WTC11 (cell line): ENCODE data around the gene PCYOX1L. TPM values are rescaled to one million over a fixed set of nuclear protein-coding genes. Genes with fewer than 3 reads are reported as not detected.

Experiments
- ATAC-seq: fragments of 200-7000 bp; cut with Tn5 transposase; 2 replicates; pipeline ENCODE4 v1.10.0; 2021; ENCODE audit warnings: mild to moderate bottlenecking, moderate library complexity
- CTCF ChIA-PET: fragments of 300-600 bp; sonication (Branson Sonifier 250); formaldehyde crosslinking; loops from one replicate; lab custom pipeline; 2021; ENCODE audit warnings: antibody characterized with exemption; lab: Charles Lee
- POLR2A ChIA-PET: fragments of 350-600 bp; sonication (Branson Sonifier 250); formaldehyde crosslinking; loops from one replicate; lab custom pipeline; 2021; ENCODE audit warnings: antibody characterized with exemption; lab: Charles Lee
- DNase-seq: peaks from one replicate; pipeline ENCODE4 v3.0.0; 2021; ENCODE audit warnings: low spot score
- H3K27ac Mint-ChIP-seq: 2 replicates; pipeline ENCODE4 v1.8.0; 2021; ENCODE audit warnings: mixed read lengths
- H3K27me3 Mint-ChIP-seq: 2 replicates; pipeline ENCODE4 v1.8.0; 2021; ENCODE audit warnings: low read depth, mild to moderate bottlenecking, moderate library complexity, mixed read lengths
- H3K36me3 Mint-ChIP-seq: 2 replicates; pipeline ENCODE4 v1.8.0; 2021; ENCODE audit warnings: mixed read lengths
- H3K4me1 Mint-ChIP-seq: 2 replicates; pipeline ENCODE4 v1.8.0; 2022; ENCODE audit warnings: mixed read lengths
- H3K4me3 Mint-ChIP-seq: 2 replicates; pipeline ENCODE4 v1.8.0; 2021; ENCODE audit warnings: mild to moderate bottlenecking, moderate library complexity, mixed read lengths
- H3K9me3 Mint-ChIP-seq: 2 replicates; pipeline ENCODE4 v1.8.0; 2021; ENCODE audit warnings: mixed read lengths
- E2F4 ChIP-seq: sonication (generic); formaldehyde crosslinking; IDR thresholded peaks from 2 replicates; pipeline ENCODE4 v1.8.1; 2022; ENCODE audit warnings: low read depth, mild to moderate bottlenecking, moderate library complexity, missing genetic modification reagents, borderline replicate concordance
- FOXJ3 ChIP-seq: sonication (generic); formaldehyde crosslinking; IDR thresholded peaks from 2 replicates; pipeline ENCODE4 v1.9.0; 2021; ENCODE audit warnings: missing genetic modification reagents, mild to moderate bottlenecking, borderline replicate concordance
- GRHL2 ChIP-seq: fragments of 250-450 bp; sonication (Bioruptor Pico); IDR thresholded peaks from 2 replicates; pipeline ENCODE4 v1.8.0; 2022; ENCODE audit warnings: mild to moderate bottlenecking, moderate library complexity; ENCODE audit not compliant: insufficient replicate concordance, severe bottlenecking
- MYBL2 ChIP-seq: sonication (generic); formaldehyde crosslinking; IDR thresholded peaks from 2 replicates; pipeline ENCODE4 v1.8.1; 2023; ENCODE audit warnings: mild to moderate bottlenecking, moderate library complexity, missing genetic modification reagents
- NFATC4 ChIP-seq: fragments of 250-450 bp; sonication (Bioruptor Pico); IDR thresholded peaks from 2 replicates; pipeline ENCODE4 v1.9.0; 2021; ENCODE audit warnings: mild to moderate bottlenecking
- STAT6 ChIP-seq: sonication (generic); formaldehyde crosslinking; conservative IDR thresholded peaks from 2 replicates; pipeline ENCODE4 v1.8.1; 2023; ENCODE audit warnings: mild to moderate bottlenecking, low read depth, missing genetic modification reagents, moderate library complexity
- USF1 ChIP-seq: sonication (generic); formaldehyde crosslinking; IDR thresholded peaks from 2 replicates; pipeline ENCODE4 v1.8.0; 2022; ENCODE audit warnings: mild to moderate bottlenecking, missing genetic modification reagents
- ZNF121 ChIP-seq: sonication (generic); formaldehyde crosslinking; IDR thresholded peaks from 2 replicates; pipeline ENCODE4 v1.8.0; 2023; ENCODE audit warnings: missing genetic modification reagents
- ZNF138 ChIP-seq: sonication (generic); formaldehyde crosslinking; conservative IDR thresholded peaks from 2 replicates; pipeline ENCODE4 v1.8.1; 2022; ENCODE audit warnings: mild to moderate bottlenecking, moderate library complexity, missing genetic modification reagents
- ZNF512 ChIP-seq: sonication (generic); formaldehyde crosslinking; IDR thresholded peaks from 2 replicates; pipeline ENCODE4 v1.8.1; 2022; ENCODE audit warnings: missing genetic modification reagents, borderline replicate concordance
- total RNA-seq: library from RNA; stranded (reverse); gene quantifications from 3 replicates; pipeline ENCODE4 v1.2.3, GENCODE V29; 2021
- TF ChIP-seq, protein P1 (sequence below): sonication (generic); formaldehyde crosslinking; IDR thresholded peaks from 2 replicates; pipeline ENCODE4 v1.8.0; 2022; ENCODE audit warnings: mild to moderate bottlenecking, missing genetic modification reagents
- TF ChIP-seq, protein P2 (sequence below): fragments of 250-450 bp; sonication (Bioruptor Pico); IDR thresholded peaks from 2 replicates; pipeline ENCODE4 v1.8.0; 2021; ENCODE audit warnings: mild to moderate bottlenecking
- TF ChIP-seq, protein P3 (sequence below): sonication (generic); formaldehyde crosslinking; IDR thresholded peaks from 2 replicates; pipeline ENCODE4 v1.8.1; 2023; ENCODE audit warnings: mild to moderate bottlenecking, missing genetic modification reagents

PCYOX1L gene
- total RNA-seq, 1 experiment from 2014 or later = 8.1 TPM

GRCh38 chr5:149387982-149388381, 30.1 kb downstream of the PCYOX1L start:
- Mint-ChIP-seq H3K4me1 (peaks cover 3% of the 10 kb centered on the region; the same call in 1 of the 2 replicates), H3K4me3 (no peak overlapping the region), H3K36me3 (no peaks in the 10 kb centered on the region), H3K27me3 (no peaks in the 10 kb centered on the region), H3K9me3 (peaks cover 5% of the 10 kb centered on the region), H3K27ac (no peak overlapping the region)
- ChIA-PET POLR2A (no interaction called here), CTCF (interaction anchor here (0.6 to 4.1 kb wide), 5 partner anchors 17 to 177 kb away, joined by 3 to 27 read pairs (median 3); no protein-coding TSS in a partner anchor)
- DNase-seq = no peak
- ATAC-seq = no peak
- TF ChIP-seq, protein P1, sequence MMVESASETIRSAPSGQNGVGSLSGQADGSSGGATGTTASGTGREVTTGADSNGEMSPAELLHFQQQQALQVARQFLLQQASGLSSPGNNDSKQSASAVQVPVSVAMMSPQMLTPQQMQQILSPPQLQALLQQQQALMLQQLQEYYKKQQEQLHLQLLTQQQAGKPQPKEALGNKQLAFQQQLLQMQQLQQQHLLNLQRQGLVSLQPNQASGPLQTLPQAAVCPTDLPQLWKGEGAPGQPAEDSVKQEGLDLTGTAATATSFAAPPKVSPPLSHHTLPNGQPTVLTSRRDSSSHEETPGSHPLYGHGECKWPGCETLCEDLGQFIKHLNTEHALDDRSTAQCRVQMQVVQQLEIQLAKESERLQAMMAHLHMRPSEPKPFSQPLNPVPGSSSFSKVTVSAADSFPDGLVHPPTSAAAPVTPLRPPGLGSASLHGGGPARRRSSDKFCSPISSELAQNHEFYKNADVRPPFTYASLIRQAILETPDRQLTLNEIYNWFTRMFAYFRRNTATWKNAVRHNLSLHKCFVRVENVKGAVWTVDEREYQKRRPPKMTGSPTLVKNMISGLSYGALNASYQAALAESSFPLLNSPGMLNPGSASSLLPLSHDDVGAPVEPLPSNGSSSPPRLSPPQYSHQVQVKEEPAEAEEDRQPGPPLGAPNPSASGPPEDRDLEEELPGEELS (CRISPR knock-in tag) = no peak
- no peak for TF ChIP-seq E2F4
- TF ChIP-seq, protein P2, sequence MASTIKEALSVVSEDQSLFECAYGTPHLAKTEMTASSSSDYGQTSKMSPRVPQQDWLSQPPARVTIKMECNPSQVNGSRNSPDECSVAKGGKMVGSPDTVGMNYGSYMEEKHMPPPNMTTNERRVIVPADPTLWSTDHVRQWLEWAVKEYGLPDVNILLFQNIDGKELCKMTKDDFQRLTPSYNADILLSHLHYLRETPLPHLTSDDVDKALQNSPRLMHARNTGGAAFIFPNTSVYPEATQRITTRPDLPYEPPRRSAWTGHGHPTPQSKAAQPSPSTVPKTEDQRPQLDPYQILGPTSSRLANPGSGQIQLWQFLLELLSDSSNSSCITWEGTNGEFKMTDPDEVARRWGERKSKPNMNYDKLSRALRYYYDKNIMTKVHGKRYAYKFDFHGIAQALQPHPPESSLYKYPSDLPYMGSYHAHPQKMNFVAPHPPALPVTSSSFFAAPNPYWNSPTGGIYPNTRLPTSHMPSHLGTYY (CRISPR knock-in tag) = no peak
- no peak for TF ChIP-seq FOXJ3 (CRISPR knock-in tag)
- no peak for TF ChIP-seq ZNF512 (CRISPR knock-in tag)
- TF ChIP-seq GRHL2 = no peak
- TF ChIP-seq NFATC4 (CRISPR knock-in tag) = no peak
- no peak for TF ChIP-seq USF1 (CRISPR knock-in tag)
- TF ChIP-seq, protein P3, sequence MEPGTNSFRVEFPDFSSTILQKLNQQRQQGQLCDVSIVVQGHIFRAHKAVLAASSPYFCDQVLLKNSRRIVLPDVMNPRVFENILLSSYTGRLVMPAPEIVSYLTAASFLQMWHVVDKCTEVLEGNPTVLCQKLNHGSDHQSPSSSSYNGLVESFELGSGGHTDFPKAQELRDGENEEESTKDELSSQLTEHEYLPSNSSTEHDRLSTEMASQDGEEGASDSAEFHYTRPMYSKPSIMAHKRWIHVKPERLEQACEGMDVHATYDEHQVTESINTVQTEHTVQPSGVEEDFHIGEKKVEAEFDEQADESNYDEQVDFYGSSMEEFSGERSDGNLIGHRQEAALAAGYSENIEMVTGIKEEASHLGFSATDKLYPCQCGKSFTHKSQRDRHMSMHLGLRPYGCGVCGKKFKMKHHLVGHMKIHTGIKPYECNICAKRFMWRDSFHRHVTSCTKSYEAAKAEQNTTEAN (CRISPR knock-in tag) = no peak
- TF ChIP-seq STAT6 (CRISPR knock-in tag) = no peak
- TF ChIP-seq ZNF121 = no peak
- TF ChIP-seq ZNF138 = no peak
- no peak for TF ChIP-seq MYBL2
